Measurements from ENCODE around the gene KRTAP5-1.

GRCh38 chr11:1554981-1555712, 29.9 kb downstream of the KRTAP5-1 start:
- TF ChIP-seq POLR2AphosphoS5 (IDR thresholded peaks at IDR 0.05; ENCODE audit: low read depth, low read length) (no peak), POLR2A (IDR thresholded peaks at IDR 0.05; ENCODE audit: low read depth, low read length) (no peak), PAX5 (IDR thresholded peaks at IDR 0.05; ENCODE audit: insufficient read depth, low read length, severe bottlenecking) (no peak), TAF1 (IDR thresholded peaks at IDR 0.05; ENCODE audit: low read depth, low read length) (no peak), POU2F2 (IDR thresholded peaks at IDR 0.05; ENCODE audit: low read depth, low read length) (no peak)

All from GM12891 (cell line).